HG02885 (cell line): ENCODE data around the gene EBF3.

Experiments used
- ATAC-seq: cut with Tn5 transposase; IDR thresholded peaks from one replicate; pipeline ENCODE4 v1.9.1; 2021; ENCODE audit warnings: mild to moderate bottlenecking; ENCODE audit not compliant: unreplicated experiment, poor library complexity

Gene EBF3

GRCh38 chr10:129814681-129815646 is 149.1 kb downstream of the EBF3 start:
- no peak for ATAC-seq

- ATAC-seq, result no peak
These were observed 151.7 kb downstream of the EBF3 start for GRCh38 chr10:129812398-129812797.

- ATAC-seq, result no peak
These were observed 152.9 kb downstream of the EBF3 start for GRCh38 chr10:129811208-129811607.

- ATAC-seq, result no peak
These were observed 154.2 kb downstream of the EBF3 start for GRCh38 chr10:129809841-129810240.

- no peak for ATAC-seq
These were observed 154.6 kb downstream of the EBF3 start for GRCh38 chr10:129809431-129809830.

- ATAC-seq, result no peak
These were observed 155.7 kb downstream of the EBF3 start for GRCh38 chr10:129808092-129808983.

GRCh38 chr10:129807211-129807610 is 156.9 kb downstream of the EBF3 start:
- ATAC-seq, result no peak

GRCh38 chr10:129800796-129801340 is 163.2 kb downstream of the EBF3 start:
- no peak for ATAC-seq

- ATAC-seq, result no peak
These were observed 164.1 kb downstream of the EBF3 start for GRCh38 chr10:129799942-129800341.

- ATAC-seq, result no peak
These were observed 167.2 kb downstream of the EBF3 start for GRCh38 chr10:129796710-129797420.

- ATAC-seq, result no peak
These were observed 170.1 kb downstream of the EBF3 start for GRCh38 chr10:129793996-129794395.

- no peak for ATAC-seq
These were observed 170.6 kb downstream of the EBF3 start for GRCh38 chr10:129793479-129793878.

- no peak for ATAC-seq
These were observed 171.2 kb downstream of the EBF3 start for GRCh38 chr10:129792864-129793263.

- no peak for ATAC-seq
These were observed 171.9 kb downstream of the EBF3 start for GRCh38 chr10:129792141-129792540.

- ATAC-seq, result no peak
These were observed 173.2 kb downstream of the EBF3 start for GRCh38 chr10:129790715-129791446.

- no peak for ATAC-seq
These were observed 175.9 kb downstream of the EBF3 start for GRCh38 chr10:129788215-129788614.

- ATAC-seq, result no peak
These were observed 176.5 kb downstream of the EBF3 start for GRCh38 chr10:129787557-129787956.

- no peak for ATAC-seq
These were observed 177.9 kb downstream of the EBF3 start for GRCh38 chr10:129786216-129786615.

GRCh38 chr10:129785536-129785981 is 178.5 kb downstream of the EBF3 start:
- no peak for ATAC-seq
